GM18951 (cell line): ENCODE data around the gene RAB10.

Source experiments
- POLR2A ChIP-seq: IDR thresholded peaks from 4 replicates; pipeline ENCODE4 v1.6.1; 2011; ENCODE audit warnings: mild to moderate bottlenecking; ENCODE audit not compliant: insufficient read length, insufficient read depth; ENCODE audit errors: extremely low read depth
- in situ Hi-C: fragments of 300-500 bp; cut with MboI; formaldehyde crosslinking; loops from one replicate; pipeline ENCODE4 v1.12.0; 2022; ENCODE audit warnings: low sequenced_read_pairs, mixed read lengths, inconsistent platforms; ENCODE audit not compliant: unreplicated experiment

RAB10 gene

DNA sequence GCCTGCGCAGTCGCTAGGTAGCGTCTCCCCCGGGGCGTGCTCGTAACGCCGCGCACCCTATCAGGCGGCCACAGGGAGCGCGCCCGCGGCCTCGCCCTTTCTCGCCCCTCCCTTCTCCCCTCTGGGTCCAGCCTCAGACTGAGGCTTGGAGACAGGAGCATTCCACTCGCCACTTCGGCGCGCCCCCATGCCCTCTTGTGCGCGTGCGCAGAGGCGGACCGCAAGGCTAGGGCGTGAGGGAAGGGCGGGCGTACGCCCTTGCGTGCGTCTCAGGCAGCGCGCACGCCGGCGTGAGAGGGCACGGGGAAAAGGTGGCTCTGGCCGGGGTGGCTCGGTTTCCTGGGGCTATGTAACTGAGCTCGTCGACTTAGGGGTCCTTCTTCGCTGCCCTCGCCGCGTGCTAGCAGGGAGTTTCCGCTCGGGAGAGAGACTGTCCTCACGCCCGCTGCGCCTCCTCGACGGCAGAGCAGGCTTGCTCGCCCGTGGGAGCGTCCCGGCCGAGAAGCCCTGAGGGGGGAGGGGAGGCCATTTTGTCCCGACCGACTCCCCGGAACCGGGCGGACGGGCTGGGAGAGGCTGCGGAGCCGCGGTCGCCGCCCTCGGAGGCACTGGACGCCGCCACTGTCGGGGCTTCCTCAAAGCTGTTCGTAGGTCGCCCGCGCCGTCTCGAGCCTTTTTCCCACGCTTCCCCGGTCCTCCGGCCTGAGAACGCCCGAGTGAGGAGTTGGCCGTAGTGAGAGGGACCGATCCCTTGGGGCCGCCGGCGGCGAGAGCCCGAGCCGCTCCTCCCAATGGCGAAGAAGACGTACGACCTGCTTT is at the start of gene RAB10:
Gene RAB10, plus strand, starts transcription at position 267 of the 819 bp plus-strand sequence. Its CDS starts 525 bp downstream, at position 792.
- TF ChIP-seq POLR2A = peak; percentile 94
- in situ Hi-C loops = no loop called here

- no peak for TF ChIP-seq POLR2A
- in situ Hi-C loops = no loop called here
Observed at GRCh38 chr2:25988134-25988533, 45.8 kb upstream of the RAB10 start.

DNA sequence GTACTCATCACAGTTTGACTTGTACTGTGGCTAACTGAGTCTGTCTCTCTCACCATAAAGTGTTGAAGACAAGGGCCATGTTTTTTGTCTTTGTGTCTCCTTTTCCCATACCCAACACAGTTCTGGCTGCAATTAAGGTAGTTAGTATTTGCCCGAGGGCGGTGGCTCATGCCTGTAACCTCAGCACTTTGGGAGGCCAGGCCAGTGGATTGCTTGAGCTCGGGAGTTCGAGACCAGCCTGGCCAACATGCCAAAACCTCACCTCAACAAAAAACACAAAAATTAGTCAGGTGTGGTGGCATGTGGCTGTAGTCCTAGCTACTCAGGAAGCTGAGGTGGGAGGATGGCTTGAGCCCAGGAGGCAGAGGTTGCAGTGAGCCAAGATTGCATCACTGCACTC is 44.7 kb upstream of the RAB10 start:
- TF ChIP-seq POLR2A = no peak
- in situ Hi-C loops = no loop called here

GRCh38 chr2:25991965-25992364 is 41.9 kb upstream of the RAB10 start:
- TF ChIP-seq POLR2A = no peak
- in situ Hi-C loops = loop anchor here (10.0 kb wide), 1 partner anchor 153 kb away; no protein-coding TSS in a partner anchor

GRCh38 chr2:25992556-25992955 is 41.3 kb upstream of the RAB10 start:
- TF ChIP-seq POLR2A = no peak
- in situ Hi-C loops = loop anchor here (10.0 kb wide), 1 partner anchor 152 kb away; no protein-coding TSS in a partner anchor

- in situ Hi-C loops = loop anchor here (10.0 kb wide), 1 partner anchor 152 kb away; no protein-coding TSS in a partner anchor
- TF ChIP-seq POLR2A = no peak
Observed at GRCh38 chr2:25993049-25993448, 40.8 kb upstream of the RAB10 start.

- no peak for TF ChIP-seq POLR2A
- in situ Hi-C loops = loop anchor here (10.0 kb wide), 1 partner anchor 150 kb away; no protein-coding TSS in a partner anchor
Observed at GRCh38 chr2:25994509-25994908, 39.4 kb upstream of the RAB10 start.

DNA sequence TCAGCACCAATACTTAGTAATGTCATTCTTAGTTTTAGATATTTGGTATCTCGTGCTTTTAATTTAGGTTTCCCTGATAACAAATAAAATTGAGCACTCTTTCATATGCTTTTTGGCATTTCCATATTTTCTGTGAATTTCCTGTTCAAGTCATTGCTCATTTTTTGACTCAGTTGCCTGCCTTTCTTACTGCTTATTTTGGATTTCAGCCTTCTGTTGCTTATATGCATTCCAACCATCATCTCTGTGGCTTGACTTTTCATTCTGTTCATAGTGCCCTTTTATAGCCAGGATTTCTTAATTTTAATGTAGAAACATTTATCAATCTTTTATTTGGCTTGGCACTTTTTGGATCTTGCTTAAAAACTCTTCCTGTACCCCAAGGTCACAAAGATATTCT is 37.0 kb upstream of the RAB10 start:
- in situ Hi-C loops = loop anchor here (10.0 kb wide), 1 partner anchor 148 kb away; no protein-coding TSS in a partner anchor

GRCh38 chr2:25998816-25999383 is 35.0 kb upstream of the RAB10 start:
- in situ Hi-C loops = loop anchor here (10.0 kb wide), 1 partner anchor 146 kb away; no protein-coding TSS in a partner anchor

More for the DNA sequence above, 37.0 kb upstream of the RAB10 start:
- TF ChIP-seq POLR2A = no peak

DNA sequence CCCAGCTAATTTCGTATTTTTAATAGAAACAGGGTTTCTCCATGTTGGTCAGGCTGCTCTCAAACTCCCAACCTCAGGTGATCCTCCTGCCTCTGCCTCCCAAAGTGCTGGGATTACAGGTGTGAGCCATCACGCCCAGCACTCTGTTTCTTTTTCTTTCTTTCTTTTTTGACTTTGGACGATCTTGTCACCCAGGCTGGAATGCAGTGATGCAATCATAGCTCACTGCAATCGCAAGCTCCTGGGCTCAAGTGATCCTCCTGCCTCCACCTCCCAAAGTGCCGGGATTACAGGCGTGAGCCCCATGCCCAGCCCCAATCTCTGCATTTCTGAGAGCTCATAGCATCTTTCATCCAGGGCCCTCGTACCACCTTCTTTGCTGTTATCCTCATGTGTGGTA is 34.5 kb upstream of the RAB10 start:
- in situ Hi-C loops = loop anchor here (10.0 kb wide), 1 partner anchor 145 kb away; no protein-coding TSS in a partner anchor

DNA sequence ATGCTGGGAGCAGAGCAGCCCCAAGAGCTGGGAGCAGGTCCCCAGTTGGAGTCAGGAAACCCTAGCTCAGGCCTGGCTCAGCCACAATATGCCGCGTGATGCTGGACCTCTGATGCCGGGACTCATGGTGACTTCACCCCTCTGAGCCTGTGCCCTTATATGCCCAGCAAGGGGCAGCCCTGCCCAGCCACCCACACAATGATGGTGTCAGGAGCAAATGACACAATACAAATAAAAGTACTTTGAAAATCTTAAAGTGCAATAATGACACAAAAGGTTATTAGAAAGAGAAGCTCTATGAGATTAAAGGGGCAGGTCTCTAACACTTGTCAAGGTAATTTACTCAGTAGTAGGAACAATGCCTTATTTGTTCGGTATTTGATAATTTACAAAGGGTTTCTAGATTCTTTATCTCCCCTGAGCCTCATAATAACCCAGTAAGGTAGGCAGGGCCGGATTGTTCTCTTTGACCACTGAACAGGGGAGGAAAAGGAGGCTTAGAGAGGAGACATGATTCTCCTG is 33.3 kb upstream of the RAB10 start:
- TF ChIP-seq POLR2A = no peak

DNA sequence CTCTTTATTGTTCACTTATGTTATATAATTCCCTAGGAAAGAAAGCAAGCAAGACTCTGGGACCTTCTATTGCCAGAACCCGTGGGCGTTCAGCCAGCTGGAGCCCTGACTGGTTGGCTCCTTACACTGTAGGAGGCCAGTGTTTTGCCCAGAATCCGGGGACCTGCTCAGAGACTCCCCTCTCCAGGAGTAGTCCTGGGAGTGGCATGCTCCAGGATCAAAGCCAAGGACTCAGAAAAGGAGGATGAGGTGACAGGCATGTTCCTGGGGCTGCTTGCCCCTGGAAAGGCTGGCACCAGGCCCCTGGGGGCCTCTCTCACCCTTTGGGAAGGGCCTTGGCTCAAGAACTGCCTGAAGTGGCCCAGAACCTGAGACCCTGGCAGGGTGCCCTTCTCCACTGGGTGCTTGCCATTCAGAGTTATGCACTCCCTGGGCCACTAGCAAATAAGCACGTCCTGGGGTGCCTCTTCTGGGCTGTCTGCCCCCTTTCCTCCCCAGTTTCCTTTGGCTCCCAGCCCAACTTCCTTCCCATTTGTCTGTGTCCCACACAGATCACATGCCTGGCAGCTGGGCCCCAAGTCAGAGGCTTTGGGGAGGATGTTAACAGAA is 32.0 kb upstream of the RAB10 start:
- in situ Hi-C loops = no loop called here
- no peak for TF ChIP-seq POLR2A

More for the DNA sequence above, 33.3 kb upstream of the RAB10 start:
- in situ Hi-C loops = no loop called here

- in situ Hi-C loops = no loop called here
- TF ChIP-seq POLR2A = no peak
Observed at GRCh38 chr2:26002632-26003310, 31.1 kb upstream of the RAB10 start.
